PC-3 (cell line): Measurements from ENCODE around the gene LAMA3. TPM values are rescaled to one million over a fixed set of nuclear protein-coding genes. Genes with fewer than 3 reads are reported as not detected.

Experiments used
- ATAC-seq: fragments of 200-7000 bp; cut with Tn5 transposase; 2 replicates; pipeline ENCODE4 v1.9.1; 2020; ENCODE audit warnings: mild to moderate bottlenecking, moderate library complexity
- BruUV-seq: library from RNA; stranded (reverse); fragments of 400-500 nt; replicated peaks from 2 replicates; lab custom pipeline; 2021; lab: Mats Ljungman, UMichigan
- CTCF ChIA-PET: fragments of 300-600 bp; sonication (Branson Sonifier 250); formaldehyde crosslinking; loops from one replicate; lab custom pipeline; 2022; ENCODE audit warnings: antibody characterized with exemption; lab: Charles Lee
- POLR2A ChIA-PET: fragments of 300-600 bp; sonication (Branson Sonifier 250); formaldehyde crosslinking; loops from one replicate; lab custom pipeline; 2022; ENCODE audit warnings: antibody characterized with exemption; ENCODE audit not compliant: unreplicated experiment; lab: Charles Lee
- DNase-seq: peaks from one replicate; pipeline ENCODE4 v3.0.0-alpha.2; 2015
- H2AFZ ChIP-seq: fragments of 300-600 bp; sonication (generic); 2 replicates; pipeline ENCODE4 v1.6.0; 2016; ENCODE audit warnings: antibody characterized with exemption, low read length
- H3F3A ChIP-seq: fragments of 300-600 bp; sonication (generic); one replicate; pipeline ENCODE4 v1.6.0; 2017; ENCODE audit warnings: antibody characterized with exemption, low read length, control low read depth, mild to moderate bottlenecking; ENCODE audit not compliant: unreplicated experiment
- H3K27ac ChIP-seq: fragments of 300-600 bp; sonication (generic); 2 replicates; pipeline ENCODE4 v1.5.1; 2016; ENCODE audit warnings: mild to moderate bottlenecking, low read length
- H3K27me3 ChIP-seq: fragments of 300-600 bp; sonication (generic); 2 replicates; pipeline ENCODE4 v1.6.1; 2016; ENCODE audit warnings: low read length, mixed read lengths
- H3K36me3 ChIP-seq: fragments of 300-600 bp; sonication (generic); 2 replicates; pipeline ENCODE4 v1.6.1; 2016; ENCODE audit warnings: low read depth, mixed run types, low read length, mixed read lengths
- H3K4me1 ChIP-seq: fragments of 300-600 bp; sonication (generic); 2 replicates; pipeline ENCODE4 v1.5.1; 2016; ENCODE audit warnings: low read length; ENCODE audit not compliant: insufficient read depth
- H3K4me2 ChIP-seq: fragments of 300-600 bp; sonication (generic); 2 replicates; pipeline ENCODE4 v1.6.0; 2016; ENCODE audit warnings: low read length
- H3K4me3 ChIP-seq: fragments of 300-600 bp; sonication (generic); 2 replicates; pipeline ENCODE4 v1.5.1; 2016; ENCODE audit warnings: mild to moderate bottlenecking, low read length, mixed read lengths
- H3K79me2 ChIP-seq: fragments of 300-600 bp; sonication (generic); 2 replicates; pipeline ENCODE4 v1.6.1; 2017; ENCODE audit warnings: low read length, mixed read lengths
- H3K9ac ChIP-seq: fragments of 300-600 bp; sonication (generic); 2 replicates; pipeline ENCODE4 v1.6.0; 2016; ENCODE audit warnings: mild to moderate bottlenecking, low read length
- H3K9me2 ChIP-seq: fragments of 300-600 bp; sonication (generic); replicated peaks from 2 replicates; pipeline ENCODE4 v1.6.1; 2016; ENCODE audit warnings: mixed run types, low read length, mixed read lengths
- H3K9me3 ChIP-seq: fragments of 300-600 bp; sonication (generic); 2 replicates; pipeline ENCODE4 v1.6.1; 2016; ENCODE audit warnings: low read length, mixed read lengths
- H4K20me1 ChIP-seq: fragments of 300-600 bp; sonication (generic); 2 replicates; pipeline ENCODE4 v1.6.1; 2016; ENCODE audit warnings: low read length, mixed read lengths
- EZH2 ChIP-seq: fragments of 300-600 bp; sonication (generic); IDR thresholded peaks from one replicate; pipeline ENCODE4 v1.6.1; 2017; ENCODE audit warnings: antibody characterized with exemption, mild to moderate bottlenecking, low read length; ENCODE audit not compliant: unreplicated experiment
- EZH2phosphoT487 ChIP-seq: fragments of 300-600 bp; sonication (generic); IDR thresholded peaks from 2 replicates; pipeline ENCODE4 v1.6.1; 2018; ENCODE audit warnings: mild to moderate bottlenecking, antibody characterized with exemption, low read length, borderline replicate concordance
- intact Hi-C: fragments of 100-400 bp; cut with micrococcal nuclease; formaldehyde crosslinking; loops from 2 replicates; pipeline ENCODE4 v1.9.0; 2023
- total RNA-seq: library from RNA; depleted of rRNA; stranded (reverse); fragments of >200 nt; gene quantifications from 2 replicates; pipeline ENCODE4 v1.2.3, GENCODE V29; 2014
- TF ChIP-seq, protein P1 (sequence below): fragments of 300-600 bp; sonication (generic); conservative IDR thresholded peaks from 2 replicates; pipeline ENCODE4 v1.5.1; 2017; ENCODE audit warnings: antibody characterized with exemption, low read depth, mild to moderate bottlenecking, low read length

The LAMA3 gene
- total RNA-seq, 1 experiment from 2014 or later = 224 TPM

DNA sequence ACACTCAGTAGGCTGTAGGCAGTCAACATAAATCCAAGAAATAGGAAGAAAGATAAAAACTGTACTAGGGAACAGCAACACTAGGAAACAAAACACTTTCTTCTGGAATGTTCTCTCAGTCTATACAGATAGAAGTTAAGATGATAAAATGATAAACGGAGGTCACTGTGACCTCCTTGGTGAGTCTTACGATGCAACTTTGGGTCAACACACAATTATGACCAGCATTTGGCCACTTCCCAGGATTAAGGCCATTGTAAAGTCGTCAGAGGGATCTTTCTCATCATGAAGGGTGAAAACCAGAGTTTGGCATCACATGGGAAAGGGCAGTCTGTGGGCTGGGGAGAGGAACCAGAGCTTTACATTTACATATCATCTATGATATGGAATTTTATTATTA lies 33.4 kb downstream of the LAMA3 start:
- no peaks in the 10 kb centered on the region for H3K9me3 ChIP-seq
- H3K79me2 ChIP-seq = peaks cover 65% of the 10 kb centered on the region
- ATAC-seq (no peak), DNase-seq (no peak)
- no peaks in the 10 kb centered on the region for H4K20me1 ChIP-seq
- peaks cover 9% of the 10 kb centered on the region for H3F3A ChIP-seq
- no peak overlapping the region for H3K9ac ChIP-seq
- TF ChIP-seq, protein P1, sequence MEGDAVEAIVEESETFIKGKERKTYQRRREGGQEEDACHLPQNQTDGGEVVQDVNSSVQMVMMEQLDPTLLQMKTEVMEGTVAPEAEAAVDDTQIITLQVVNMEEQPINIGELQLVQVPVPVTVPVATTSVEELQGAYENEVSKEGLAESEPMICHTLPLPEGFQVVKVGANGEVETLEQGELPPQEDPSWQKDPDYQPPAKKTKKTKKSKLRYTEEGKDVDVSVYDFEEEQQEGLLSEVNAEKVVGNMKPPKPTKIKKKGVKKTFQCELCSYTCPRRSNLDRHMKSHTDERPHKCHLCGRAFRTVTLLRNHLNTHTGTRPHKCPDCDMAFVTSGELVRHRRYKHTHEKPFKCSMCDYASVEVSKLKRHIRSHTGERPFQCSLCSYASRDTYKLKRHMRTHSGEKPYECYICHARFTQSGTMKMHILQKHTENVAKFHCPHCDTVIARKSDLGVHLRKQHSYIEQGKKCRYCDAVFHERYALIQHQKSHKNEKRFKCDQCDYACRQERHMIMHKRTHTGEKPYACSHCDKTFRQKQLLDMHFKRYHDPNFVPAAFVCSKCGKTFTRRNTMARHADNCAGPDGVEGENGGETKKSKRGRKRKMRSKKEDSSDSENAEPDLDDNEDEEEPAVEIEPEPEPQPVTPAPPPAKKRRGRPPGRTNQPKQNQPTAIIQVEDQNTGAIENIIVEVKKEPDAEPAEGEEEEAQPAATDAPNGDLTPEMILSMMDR = no peak
- TF ChIP-seq EZH2phosphoT487 (no peak), EZH2 (no peak)
- H2AFZ ChIP-seq = no peak overlapping the region
- peaks cover 44% of the 10 kb centered on the region for H3K36me3 ChIP-seq
- no peaks in the 10 kb centered on the region for H3K27me3 ChIP-seq
- POLR2A ChIA-PET = no interaction called here
- H3K4me1 ChIP-seq = peaks cover 40% of the 10 kb centered on the region
- H3K27ac ChIP-seq = no peak overlapping the region
- H3K4me3 ChIP-seq = no peak overlapping the region
- no peaks in the 10 kb centered on the region for H3K9me2 ChIP-seq
- CTCF ChIA-PET = no interaction called here
- BruUV-seq = no TSS peak
- no peak overlapping the region for H3K4me2 ChIP-seq
- intact Hi-C loops = loop anchor here (5.0 kb wide), 1 partner anchor 85 kb away; no protein-coding TSS in a partner anchor

DNA sequence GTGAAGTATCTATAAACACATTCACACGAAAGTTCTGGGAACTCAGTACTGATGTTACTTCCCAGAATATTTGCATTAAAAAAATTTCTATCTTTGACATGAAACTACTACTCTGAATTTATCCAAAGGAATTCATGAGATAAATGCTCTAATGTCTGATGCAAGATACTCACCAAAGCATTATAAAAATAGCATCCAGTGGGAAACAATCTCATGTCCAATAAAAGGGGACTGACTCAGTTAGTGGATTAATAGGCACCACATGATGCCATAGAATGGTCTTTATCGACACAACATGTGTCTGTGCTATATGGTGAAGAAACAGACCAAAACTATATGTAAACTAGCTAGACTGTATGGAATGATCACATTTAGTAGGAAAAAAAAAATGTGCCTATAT lies 33.9 kb downstream of the LAMA3 start:
- Histone ChIP-seq H2AFZ (no peak overlapping the region), H3K9me3 (no peaks in the 10 kb centered on the region), H3K4me3 (no peak overlapping the region), H3K36me3 (peaks cover 43% of the 10 kb centered on the region), H3K27ac (no peak overlapping the region), H3K9ac (no peak overlapping the region), H4K20me1 (no peaks in the 10 kb centered on the region), H3K4me2 (no peak overlapping the region), H3K9me2 (no peaks in the 10 kb centered on the region), H3K79me2 (peaks cover 65% of the 10 kb centered on the region), H3K27me3 (no peaks in the 10 kb centered on the region), H3F3A (peaks cover 9% of the 10 kb centered on the region), H3K4me1 (peaks cover 35% of the 10 kb centered on the region)
- TF ChIP-seq EZH2 (no peak), EZH2phosphoT487 (no peak)
- TF ChIP-seq, protein P1 = no peak
- ChIA-PET POLR2A (no interaction called here), CTCF (no interaction called here)
- no TSS peak for BruUV-seq
- no peak for DNase-seq
- no peak for ATAC-seq
- intact Hi-C loops = loop anchor here (5.0 kb wide), 1 partner anchor 84 kb away; no protein-coding TSS in a partner anchor

DNA sequence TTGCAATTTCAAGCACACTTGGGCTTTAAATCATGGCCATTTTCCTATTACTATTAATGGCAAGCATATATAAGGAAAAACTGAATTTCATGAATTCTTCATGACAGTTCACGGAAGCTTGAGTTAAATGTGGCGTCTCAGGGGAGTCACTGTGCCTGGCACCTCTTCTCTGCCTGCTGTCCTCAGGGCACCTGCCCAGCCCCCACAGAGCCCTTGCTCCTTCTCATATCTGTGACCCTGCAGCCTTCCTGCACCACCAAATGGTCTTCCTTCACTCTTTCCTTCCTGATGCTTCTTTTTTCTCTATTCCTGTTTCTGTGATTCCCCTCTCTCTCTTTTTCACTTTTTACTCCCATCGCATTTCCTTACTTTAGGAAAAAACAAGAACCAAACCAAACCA lies 35.4 kb downstream of the LAMA3 start:
- no peak overlapping the region for H3K4me3 ChIP-seq
- peaks cover 4% of the 10 kb centered on the region for H3F3A ChIP-seq
- intact Hi-C loops = loop anchor here (5.0 kb wide), 1 partner anchor 83 kb away; no protein-coding TSS in a partner anchor
- peaks cover 69% of the 10 kb centered on the region for H3K79me2 ChIP-seq
- CTCF ChIA-PET = no interaction called here
- H2AFZ ChIP-seq = no peak overlapping the region
- H3K27ac ChIP-seq = no peak overlapping the region
- no TSS peak for BruUV-seq
- no peak overlapping the region for H3K4me2 ChIP-seq
- DNase-seq (no peak), ATAC-seq (no peak)
- H3K4me1 ChIP-seq = peaks cover 22% of the 10 kb centered on the region
- H3K36me3 ChIP-seq = peaks cover 43% of the 10 kb centered on the region
- no peaks in the 10 kb centered on the region for H3K9me3 ChIP-seq
- no peak for TF ChIP-seq EZH2phosphoT487
- no peak for TF ChIP-seq EZH2
- TF ChIP-seq, protein P1 = no peak
- no peaks in the 10 kb centered on the region for H3K9me2 ChIP-seq
- no peaks in the 10 kb centered on the region for H4K20me1 ChIP-seq
- no peak overlapping the region for H3K9ac ChIP-seq
- POLR2A ChIA-PET = no interaction called here
- H3K27me3 ChIP-seq = no peaks in the 10 kb centered on the region
